ENCODE measurements around the gene MSTO1.
"Not testable (repeated sequence)": the region's sequence is repeated elsewhere in the genome, so short reads cannot be mapped to it uniquely, and the experiment has no call there.

The MSTO1 gene

GRCh38 chr1:155652951-155653350, 42.9 kb downstream of the MSTO1 start:
- DNase-seq (ENCODE audit: low read depth) = no peak
- TF ChIP-seq, protein P1, sequence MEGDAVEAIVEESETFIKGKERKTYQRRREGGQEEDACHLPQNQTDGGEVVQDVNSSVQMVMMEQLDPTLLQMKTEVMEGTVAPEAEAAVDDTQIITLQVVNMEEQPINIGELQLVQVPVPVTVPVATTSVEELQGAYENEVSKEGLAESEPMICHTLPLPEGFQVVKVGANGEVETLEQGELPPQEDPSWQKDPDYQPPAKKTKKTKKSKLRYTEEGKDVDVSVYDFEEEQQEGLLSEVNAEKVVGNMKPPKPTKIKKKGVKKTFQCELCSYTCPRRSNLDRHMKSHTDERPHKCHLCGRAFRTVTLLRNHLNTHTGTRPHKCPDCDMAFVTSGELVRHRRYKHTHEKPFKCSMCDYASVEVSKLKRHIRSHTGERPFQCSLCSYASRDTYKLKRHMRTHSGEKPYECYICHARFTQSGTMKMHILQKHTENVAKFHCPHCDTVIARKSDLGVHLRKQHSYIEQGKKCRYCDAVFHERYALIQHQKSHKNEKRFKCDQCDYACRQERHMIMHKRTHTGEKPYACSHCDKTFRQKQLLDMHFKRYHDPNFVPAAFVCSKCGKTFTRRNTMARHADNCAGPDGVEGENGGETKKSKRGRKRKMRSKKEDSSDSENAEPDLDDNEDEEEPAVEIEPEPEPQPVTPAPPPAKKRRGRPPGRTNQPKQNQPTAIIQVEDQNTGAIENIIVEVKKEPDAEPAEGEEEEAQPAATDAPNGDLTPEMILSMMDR (IDR thresholded peaks at IDR 0.05; ENCODE audit: low read depth, low read length) = no peak
- TF ChIP-seq POLR2A (IDR thresholded peaks at IDR 0.05; ENCODE audit: extremely low read depth, insufficient read length) (no peak), MYC (IDR thresholded peaks at IDR 0.05; ENCODE audit: low read depth, low read length) (no peak), MAX (IDR thresholded peaks at IDR 0.05; ENCODE audit: low read depth, low read length) (no peak)
- no peak overlapping the region for H3K4me3 ChIP-seq (ENCODE audit: low read depth, low read length)

DNA sequence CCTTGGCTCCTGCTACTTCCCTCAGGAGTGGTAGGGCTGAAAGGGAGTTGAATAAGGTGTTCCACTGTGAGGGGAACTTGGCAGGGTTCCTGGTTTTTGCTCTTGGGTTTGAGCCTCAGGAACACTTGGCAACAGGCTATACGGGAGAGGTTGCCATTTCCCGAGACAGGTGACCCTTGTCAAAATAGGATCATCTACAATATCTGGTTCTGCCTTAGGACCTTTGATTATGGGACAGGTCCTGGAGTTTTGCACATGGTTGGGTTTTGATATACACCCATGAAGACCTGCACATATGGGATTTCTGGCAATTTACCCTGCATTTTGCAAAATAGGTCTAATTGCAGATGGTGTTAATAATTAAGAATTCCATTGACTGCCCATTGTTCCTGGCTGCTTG, 47.4 kb downstream of the MSTO1 start:
- H3K4me3 ChIP-seq (ENCODE audit: low read depth, low read length) = no peak overlapping the region
- TF ChIP-seq MAX (IDR thresholded peaks at IDR 0.05; ENCODE audit: low read depth, low read length) = no peak
- TF ChIP-seq MYC (IDR thresholded peaks at IDR 0.05; ENCODE audit: low read depth, low read length) = no peak
- no peak for DNase-seq (ENCODE audit: low read depth)

- DNase-seq (ENCODE audit: low read depth); H3K4me3 ChIP-seq (ENCODE audit: low read depth, low read length): not testable (repeated sequence)
Observed at GRCh38 chr1:155661239-155661638, 51.2 kb downstream of the MSTO1 start.
